ENCODE results near the gene THPO.
A peak's percentile ranks its signal among the peaks of the same experiment; 100 is the strongest.

The THPO gene

GRCh38 chr3:184361932-184362667 is 15.9 kb downstream of the THPO start:
- DNase-seq, result peak; percentile 84

- no peak for DNase-seq
Measured at GRCh38 chr3:184361532-184361931, 16.5 kb downstream of the THPO start, which contains the start of the genes CLCN2 and POLR2H. Gene CLCN2, minus strand, starts transcription at chr3:184361605. Its CDS starts 126 bp downstream, at chr3:184361479. Gene POLR2H, plus strand, starts transcription at chr3:184361710. Its CDS starts 1,783 bp downstream, at chr3:184363493.

- no peak for DNase-seq
Measured at GRCh38 chr3:184360929-184361531, 17.0 kb downstream of the THPO start.

GRCh38 chr3:184360070-184360928 is 17.7 kb downstream of the THPO start:
- DNase-seq, result no peak

GRCh38 chr3:184359610-184360009 is 18.4 kb downstream of the THPO start:
- DNase-seq, result no peak

- no peak for DNase-seq
Measured at GRCh38 chr3:184358921-184359350, 19.1 kb downstream of the THPO start.

- no peak for DNase-seq
Measured at GRCh38 chr3:184358124-184358767, 19.8 kb downstream of the THPO start.

- no peak for DNase-seq
Measured at GRCh38 chr3:184357248-184358123, 20.5 kb downstream of the THPO start.

- DNase-seq, result no peak
Measured at GRCh38 chr3:184355261-184356040, 22.6 kb downstream of the THPO start.

GRCh38 chr3:184354754-184355153 is 23.3 kb downstream of the THPO start:
- no peak for DNase-seq

GRCh38 chr3:184354121-184354728 is 23.8 kb downstream of the THPO start:
- DNase-seq, result peak; percentile 87

- DNase-seq, result no peak
Measured at GRCh38 chr3:184353546-184353941, 24.5 kb downstream of the THPO start.

GRCh38 chr3:184352897-184353545 is 25.0 kb downstream of the THPO start:
- no peak for DNase-seq

- DNase-seq, result no peak
Measured at GRCh38 chr3:184352149-184352785, 25.7 kb downstream of the THPO start.

GRCh38 chr3:184351511-184352148 is 26.4 kb downstream of the THPO start:
- no peak for DNase-seq

GRCh38 chr3:184350618-184351017 is 27.4 kb downstream of the THPO start:
- no peak for DNase-seq

GRCh38 chr3:184349563-184350470 is 28.2 kb downstream of the THPO start:
- DNase-seq, result no peak

GRCh38 chr3:184348057-184348382 is 30.0 kb downstream of the THPO start:
- DNase-seq, result no peak

Measured in activated CD8-positive, alpha-beta memory T cell treated with anti-CD3 and anti-CD28 coated beads for 24 hours (primary cell).